H9 (cell line): ENCODE results near the gene HOXC12. TPM values are rescaled to one million over a fixed set of nuclear protein-coding genes. Genes with fewer than 3 reads are reported as not detected.

Experiments
- DNase-seq: peaks from one replicate; pipeline ENCODE4 v3.0.0-alpha.2; 2017
- H2AFZ ChIP-seq: one replicate; pipeline ENCODE4 v1.6.1; 2013; ENCODE audit warnings: mild to moderate bottlenecking, low read length, control low read depth, moderate library complexity
- H2AK5ac ChIP-seq: 2 replicates; pipeline ENCODE4 v1.6.1; 2013; ENCODE audit warnings: low read length, control low read depth, mixed read lengths; ENCODE audit not compliant: insufficient read length
- H2BK120ac ChIP-seq: one replicate; pipeline ENCODE4 v1.6.1; 2013; ENCODE audit warnings: low read depth, mild to moderate bottlenecking, low read length, control low read depth, inconsistent platforms; ENCODE audit not compliant: poor library complexity, severe bottlenecking
- H2BK12ac ChIP-seq: 2 replicates; pipeline ENCODE4 v1.6.1; 2013; ENCODE audit warnings: low read length, control low read depth, mixed read lengths, low read depth; ENCODE audit not compliant: insufficient read length
- H2BK15ac ChIP-seq: 2 replicates; pipeline ENCODE4 v1.6.1; 2013; ENCODE audit warnings: low read depth, low read length, control low read depth
- H2BK20ac ChIP-seq: one replicate; pipeline ENCODE4 v1.6.1; 2013; ENCODE audit warnings: low read depth, mild to moderate bottlenecking, low read length, control low read depth, inconsistent platforms; ENCODE audit not compliant: poor library complexity, severe bottlenecking
- H2BK5ac ChIP-seq: 2 replicates; pipeline ENCODE4 v1.6.1; 2013; ENCODE audit warnings: low read length, control low read depth, mixed read lengths; ENCODE audit not compliant: insufficient read length
- H3K14ac ChIP-seq: 2 replicates; pipeline ENCODE4 v1.6.1; 2013; ENCODE audit warnings: low read length, control low read depth; ENCODE audit not compliant: insufficient read depth
- H3K18ac ChIP-seq: 2 replicates; pipeline ENCODE4 v1.6.1; 2013; ENCODE audit warnings: low read depth, mild to moderate bottlenecking, mixed read lengths, low read length, control low read depth; ENCODE audit not compliant: insufficient read length
- H3K23ac ChIP-seq: 2 replicates; pipeline ENCODE4 v1.6.1; 2013; ENCODE audit warnings: low read length, control low read depth, mixed read lengths, low read depth; ENCODE audit not compliant: insufficient read length
- H3K23me2 ChIP-seq: 2 replicates; pipeline ENCODE4 v1.6.1; 2013; ENCODE audit warnings: low read depth, mild to moderate bottlenecking, mixed read lengths, low read length, control low read depth; ENCODE audit not compliant: insufficient read length, poor library complexity, severe bottlenecking
- H3K27ac ChIP-seq: 2 replicates; pipeline ENCODE4 v1.5.1; 2013; ENCODE audit warnings: low read length, control low read depth, mixed read lengths, low read depth; ENCODE audit not compliant: insufficient read length
- H3K27me3 ChIP-seq: 2 replicates; pipeline ENCODE4 v1.6.1; 2013; ENCODE audit warnings: low read length, control low read depth, inconsistent platforms; ENCODE audit not compliant: insufficient read depth
- H3K4ac ChIP-seq: 2 replicates; pipeline ENCODE4 v1.6.1; 2013; ENCODE audit warnings: low read depth, mild to moderate bottlenecking, control low read depth, inconsistent platforms, low read length, moderate library complexity
- H3K4me1 ChIP-seq: 2 replicates; pipeline ENCODE4 v1.6.1; 2013; ENCODE audit warnings: low read length, control low read depth, inconsistent platforms; ENCODE audit not compliant: insufficient read depth
- H3K4me2 ChIP-seq: 2 replicates; pipeline ENCODE4 v1.6.1; 2013; ENCODE audit warnings: low read length, control low read depth, mixed read lengths; ENCODE audit not compliant: insufficient read length, insufficient read depth
- H3K56ac ChIP-seq: 2 replicates; pipeline ENCODE4 v1.6.1; 2013; ENCODE audit warnings: low read depth, mild to moderate bottlenecking, mixed read lengths, low read length, control low read depth; ENCODE audit not compliant: insufficient read length
- H3K79me1 ChIP-seq: 2 replicates; pipeline ENCODE4 v1.6.1; 2013; ENCODE audit warnings: low read depth, mild to moderate bottlenecking, moderate library complexity, low read length, control low read depth, inconsistent platforms; ENCODE audit not compliant: insufficient read depth, poor library complexity, severe bottlenecking
- H3K79me2 ChIP-seq: 2 replicates; pipeline ENCODE4 v1.6.1; 2013; ENCODE audit warnings: low read length, control low read depth, inconsistent platforms; ENCODE audit not compliant: insufficient read depth
- H3K9ac ChIP-seq: 2 replicates; pipeline ENCODE4 v1.6.1; 2013; ENCODE audit warnings: low read length, control low read depth, mixed read lengths; ENCODE audit not compliant: insufficient read length; ENCODE audit errors: extremely low read depth
- H3K9me3 ChIP-seq: one replicate; pipeline ENCODE4 v1.6.1; 2013; ENCODE audit warnings: low read depth, low read length, inconsistent platforms; ENCODE audit not compliant: control insufficient read depth
- H3T11ph ChIP-seq: one replicate; pipeline ENCODE4 v1.6.1; 2013; ENCODE audit warnings: mild to moderate bottlenecking, low read length, control low read depth, inconsistent platforms
- H4K20me1 ChIP-seq: one replicate; pipeline ENCODE4 v1.6.1; 2013; ENCODE audit not compliant: control insufficient read depth, insufficient read length, insufficient read depth
- H4K5ac ChIP-seq: 2 replicates; pipeline ENCODE4 v1.6.1; 2013; ENCODE audit warnings: low read depth, mild to moderate bottlenecking, mixed read lengths, low read length, control low read depth; ENCODE audit not compliant: insufficient read length
- H4K8ac ChIP-seq: replicated peaks from 2 replicates; pipeline ENCODE4 v1.6.1; 2013; ENCODE audit warnings: low read length, control low read depth, mixed read lengths, low read depth; ENCODE audit not compliant: insufficient read length
- H4K91ac ChIP-seq: 2 replicates; pipeline ENCODE4 v1.6.1; 2013; ENCODE audit warnings: low read depth, mild to moderate bottlenecking, moderate library complexity, mixed read lengths, low read length, control low read depth; ENCODE audit not compliant: insufficient read length
- H3K27ac Mint-ChIP-seq, 3 experiments: 2 replicates in 2 of 3; 3 replicates in 1 of 3; pipeline ENCODE4 v1.8.0; 2020 to 2021; ENCODE audit warnings: mixed read lengths in 3 of 3, mild to moderate bottlenecking in 1 of 3, moderate library complexity in 1 of 3
- H3K27me3 Mint-ChIP-seq: 2 replicates; pipeline ENCODE4 v1.8.0; 2021; ENCODE audit warnings: low read depth, mild to moderate bottlenecking, moderate library complexity, mixed read lengths
- H3K36me3 Mint-ChIP-seq, 3 experiments: 2 replicates in 2 of 3; 3 replicates in 1 of 3; pipeline ENCODE4 v1.8.0; 2020 to 2021; ENCODE audit warnings: low read depth in 3 of 3, mixed read lengths in 3 of 3; ENCODE audit not compliant: insufficient read depth in 1 of 3
- H3K4me1 Mint-ChIP-seq, 2 experiments: 2 replicates each; pipeline ENCODE4 v1.8.0; 2020; ENCODE audit warnings: mixed read lengths in 2 of 2
- H3K4me3 Mint-ChIP-seq, 2 experiments: 2 replicates in 1 of 2; 3 replicates in 1 of 2; pipeline ENCODE4 v1.8.0; 2020 to 2021; ENCODE audit warnings: mild to moderate bottlenecking in 2 of 2, mixed read lengths in 2 of 2, moderate library complexity in 1 of 2
- H3K9me3 Mint-ChIP-seq, 2 experiments: 2 replicates in 1 of 2; 3 replicates in 1 of 2; pipeline ENCODE4 v1.8.0; 2020; ENCODE audit warnings: mild to moderate bottlenecking in 2 of 2, mixed read lengths in 2 of 2, moderate library complexity in 1 of 2
- CTCF ChIP-seq: fragments of 200-600 bp; sonication (generic); conservative IDR thresholded peaks from 3 replicates; pipeline ENCODE4 v1.8.0; 2021; ENCODE audit warnings: antibody characterized with exemption, mild to moderate bottlenecking
- WGBS: extraction: QIAGEN DNeasy Blood & Tissue Kit; methylation state at CpG from one replicate; pipeline ENCODE4 v1.1.7; 2013; ENCODE audit warnings: missing lambda C conversion rate, low lambda C conversion rate, mixed read lengths; ENCODE audit not compliant: insufficient read length; ENCODE audit errors: extremely low coverage; 5-methylcytosine and 5-hydroxymethylcytosine counted together
- total RNA-seq: library from RNA; stranded (reverse); gene quantifications from 2 replicates; pipeline ENCODE4 v1.2.1, GENCODE V29; 2021

The HOXC12 gene
- total RNA-seq, 1 experiment from 2014 or later = not detected

GRCh38 chr12:53932915-53933314 lies 21.8 kb upstream of the HOXC12 start:
- no CpG with 5 or more reads among the region's 4 CpGs for WGBS
- Mint-ChIP-seq H3K4me3 (no peak overlapping the region), H3K27me3 (peaks cover 100% of the 10 kb centered on the region), H3K36me3 (no peaks in the 10 kb centered on the region), H3K27ac (no peak overlapping the region), H3K4me1 (peaks cover 0 to 14% of the 10 kb centered on the region in 2 experiments; a peak in 1 of 4 replicates), H3K9me3 (peaks cover 7 to 11% of the 10 kb centered on the region in 2 experiments)
- H3T11ph ChIP-seq = no peak overlapping the region
- H4K8ac ChIP-seq = no peak overlapping the region
- no peak overlapping the region for H3K56ac ChIP-seq
- H4K20me1 ChIP-seq = no peaks in the 10 kb centered on the region
- no peak overlapping the region for H2BK120ac ChIP-seq
- H3K27me3 ChIP-seq = peaks cover 98% of the 10 kb centered on the region
- H3K79me2 ChIP-seq = no peaks in the 10 kb centered on the region
- no peak overlapping the region for H3K27ac ChIP-seq
- no peak for DNase-seq
- H3K9ac ChIP-seq = no peak overlapping the region
- no peaks in the 10 kb centered on the region for H3K9me3 ChIP-seq
- no peak overlapping the region for H2AFZ ChIP-seq
- no peaks in the 10 kb centered on the region for H3K4me1 ChIP-seq
- H2AK5ac ChIP-seq = no peak overlapping the region
- no peak overlapping the region for H2BK12ac ChIP-seq
- no peak overlapping the region for H4K91ac ChIP-seq
- no peak overlapping the region for H3K23ac ChIP-seq
- no peak for TF ChIP-seq CTCF
- no peak overlapping the region for H2BK15ac ChIP-seq
- H4K5ac ChIP-seq = no peak overlapping the region
- H3K4me2 ChIP-seq = no peak overlapping the region
- H3K4ac ChIP-seq = no peak overlapping the region
- no peaks in the 10 kb centered on the region for H3K79me1 ChIP-seq
- H3K18ac ChIP-seq = no peak overlapping the region
- H2BK5ac ChIP-seq = no peak overlapping the region
- no peak overlapping the region for H2BK20ac ChIP-seq
- no peak overlapping the region for H3K14ac ChIP-seq
- H3K23me2 ChIP-seq = no peaks in the 10 kb centered on the region
